T-helper 1 cell (primary cell): ENCODE data around the gene KCNB1.
"Not testable (repeated sequence)": the region's sequence is repeated elsewhere in the genome, so short reads cannot be mapped to it uniquely, and the experiment has no call there.

Experiments used
- DNase-seq, 5 donors: peaks; one replicate each; pipeline ENCODE4 v3.0.0-alpha.2; 2012 to 2020

The KCNB1 gene

DNA sequence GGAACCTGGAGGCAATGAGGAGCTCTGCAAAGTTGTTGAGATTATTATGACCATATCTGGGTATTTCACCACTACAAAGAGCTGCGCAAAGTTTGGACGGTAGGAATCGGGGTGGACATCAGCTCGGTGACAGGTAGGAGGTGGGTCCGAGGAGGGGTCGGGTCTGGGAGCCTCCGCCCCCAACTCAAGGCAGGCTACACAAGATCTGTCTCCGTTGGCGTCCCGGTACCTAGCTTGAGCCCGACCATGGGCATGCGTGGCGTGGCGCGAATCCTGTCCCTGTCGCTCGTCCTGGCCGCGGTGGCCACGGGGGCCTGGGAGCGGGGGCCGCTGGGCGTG lies 164.4 kb downstream of the KCNB1 start:
- DNase-seq: no peak

DNA sequence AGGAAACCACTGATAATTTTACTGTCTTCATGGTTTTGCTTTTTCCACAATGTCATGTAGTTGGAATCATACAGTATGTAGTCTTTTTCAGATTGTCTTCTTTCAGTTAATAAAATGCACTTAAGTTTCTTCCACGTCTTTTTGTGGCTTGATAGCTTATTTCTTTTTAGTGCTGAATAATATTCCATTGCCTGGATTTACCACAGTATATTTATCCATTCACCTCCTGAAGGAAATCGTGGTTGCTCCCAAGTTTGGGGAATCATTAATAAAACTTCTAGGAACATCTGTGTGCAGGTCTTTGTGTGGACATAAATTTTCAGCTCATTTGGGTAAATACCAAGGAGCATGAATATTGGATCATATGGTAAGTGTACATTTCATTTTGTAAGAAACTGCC lies 165.8 kb downstream of the KCNB1 start:
- no peak for DNase-seq

DNA sequence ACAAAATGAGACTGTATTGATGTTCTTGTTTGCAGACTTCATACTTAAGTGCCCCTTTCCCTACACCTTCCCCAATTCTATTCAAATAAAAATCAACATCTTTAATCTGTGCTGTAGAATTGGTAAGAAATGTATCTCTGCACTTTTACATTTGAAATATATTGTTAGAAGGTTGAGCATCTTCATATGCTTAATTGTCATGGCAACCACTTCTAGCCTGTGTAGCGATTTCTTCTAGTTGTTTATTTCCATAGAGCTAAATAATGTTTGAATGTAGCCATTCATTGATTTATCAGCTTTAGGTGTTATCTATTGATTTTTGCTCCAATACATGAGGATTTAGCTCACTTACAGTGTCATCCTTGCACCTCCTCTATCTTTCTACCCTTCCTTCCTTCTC lies 166.9 kb downstream of the KCNB1 start:
- no peak for DNase-seq

DNA sequence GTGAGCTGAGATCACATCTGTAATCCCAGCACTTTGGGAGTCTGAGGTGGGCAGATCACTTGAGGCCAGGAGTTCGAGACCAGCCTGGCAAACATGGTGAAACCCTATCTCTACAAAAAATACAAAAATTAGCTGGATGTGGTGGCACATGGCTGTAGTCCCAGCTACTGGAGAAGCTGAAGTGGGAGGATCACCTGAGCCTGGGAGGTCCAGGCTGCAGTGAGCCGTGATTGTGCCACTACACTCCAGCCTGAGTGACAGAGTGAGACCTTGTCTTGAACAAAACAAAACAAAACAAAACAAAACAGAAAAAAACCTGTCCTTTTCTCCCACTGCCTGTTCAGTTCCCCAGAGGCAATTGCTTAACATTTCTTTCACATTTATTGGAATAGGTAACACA lies 168.4 kb downstream of the KCNB1 start:
- DNase-seq: not testable (repeated sequence)
